ENCODE measurements around the gene RSF1.

Gene RSF1

DNA sequence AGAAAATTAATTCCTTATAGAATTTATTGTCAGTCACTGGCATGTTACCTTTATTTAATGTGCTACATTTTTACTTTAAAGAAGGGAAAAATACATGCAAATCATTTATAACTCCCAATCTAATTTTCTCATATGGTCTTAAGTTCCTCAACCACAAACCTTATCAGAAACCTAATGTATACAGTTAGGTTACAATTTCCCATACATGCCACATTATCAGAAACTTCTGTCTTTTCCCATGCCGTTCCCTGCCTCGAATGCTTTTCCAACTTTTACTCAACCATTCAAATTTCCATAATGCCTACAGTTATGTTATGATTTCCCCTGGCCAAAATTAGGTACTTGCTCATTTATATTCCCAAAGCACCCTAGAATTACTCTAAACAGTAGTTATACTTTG, 13.5 kb downstream of the RSF1 start:
- no peak for DNase-seq

DNA sequence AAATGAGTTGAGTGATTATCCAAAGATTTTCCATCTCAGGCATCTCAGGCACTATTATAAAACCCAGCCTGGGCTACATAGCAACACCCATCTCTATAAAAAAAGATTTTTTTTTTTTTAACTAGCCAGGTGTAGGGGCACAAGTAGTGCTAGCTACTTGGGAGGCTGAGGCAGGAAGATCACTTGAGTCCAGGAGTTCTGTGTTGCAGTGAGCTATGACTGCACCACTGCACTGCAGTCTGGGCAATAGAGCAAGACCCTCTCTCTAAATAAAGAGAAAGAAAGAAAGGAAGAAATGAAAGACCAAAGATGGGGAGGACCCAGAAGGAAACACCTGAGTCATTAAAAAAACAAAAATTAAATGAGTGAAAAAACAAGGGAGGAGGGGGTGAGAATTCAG, 14.1 kb downstream of the RSF1 start:
- no peak for DNase-seq

DNA sequence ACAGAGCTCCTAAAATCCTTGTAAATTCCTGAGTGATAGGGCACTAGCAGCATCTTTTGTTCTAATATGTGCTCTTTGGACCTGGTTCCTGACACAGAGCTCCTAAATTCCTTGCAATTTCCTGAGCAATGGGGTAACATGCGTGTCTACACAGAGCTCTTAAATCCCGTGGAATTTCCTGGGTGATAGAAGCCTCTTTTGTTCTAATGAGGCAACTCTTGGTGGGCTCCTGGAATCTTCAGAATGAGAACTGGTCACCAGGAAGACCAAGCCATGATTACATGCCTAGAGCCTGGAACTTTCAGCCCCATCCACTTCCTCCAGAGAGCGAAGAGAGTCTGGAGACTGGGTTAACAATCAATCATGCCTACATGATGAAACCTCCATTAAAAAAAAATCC, 19.0 kb downstream of the RSF1 start:
- DNase-seq: no peak

DNA sequence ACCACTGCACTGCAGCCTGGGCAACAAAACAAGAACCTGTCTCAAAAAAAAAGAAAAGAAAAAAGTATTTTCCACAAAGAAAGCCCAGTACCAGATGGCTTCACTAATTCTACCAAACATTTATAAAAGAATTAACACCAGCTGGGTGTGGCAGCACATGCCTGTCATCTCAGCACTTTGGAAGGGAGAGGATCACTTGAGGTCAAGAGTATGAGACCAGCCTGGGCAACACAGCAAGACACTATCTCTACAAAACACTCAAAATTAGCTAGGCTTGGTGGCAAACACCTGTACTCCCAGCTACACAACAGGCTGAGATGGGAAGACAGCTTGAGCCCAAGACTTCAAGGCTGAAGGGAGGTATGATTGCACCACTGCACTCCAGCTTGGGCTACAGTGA, 20.1 kb downstream of the RSF1 start:
- DNase-seq: no peak

DNA sequence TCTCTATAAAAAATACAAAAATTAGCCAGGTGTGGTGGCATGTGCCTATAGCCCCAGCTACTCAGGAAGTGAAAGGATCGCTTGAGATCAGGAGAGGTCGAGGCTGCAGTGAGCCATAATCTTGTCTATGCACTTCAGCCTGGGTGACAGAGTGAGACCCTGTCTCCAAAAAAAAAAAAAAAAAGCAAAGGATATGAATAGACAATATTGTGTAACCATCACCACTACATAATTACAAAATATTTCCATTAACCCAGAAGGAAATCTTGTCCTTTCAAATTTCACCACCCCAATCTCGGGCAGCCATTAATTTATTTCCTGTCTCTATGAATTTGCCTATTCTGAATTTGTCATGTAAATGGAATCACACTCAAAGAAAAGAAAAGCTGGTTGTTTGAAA, 21.2 kb downstream of the RSF1 start:
- no peak for DNase-seq

DNA sequence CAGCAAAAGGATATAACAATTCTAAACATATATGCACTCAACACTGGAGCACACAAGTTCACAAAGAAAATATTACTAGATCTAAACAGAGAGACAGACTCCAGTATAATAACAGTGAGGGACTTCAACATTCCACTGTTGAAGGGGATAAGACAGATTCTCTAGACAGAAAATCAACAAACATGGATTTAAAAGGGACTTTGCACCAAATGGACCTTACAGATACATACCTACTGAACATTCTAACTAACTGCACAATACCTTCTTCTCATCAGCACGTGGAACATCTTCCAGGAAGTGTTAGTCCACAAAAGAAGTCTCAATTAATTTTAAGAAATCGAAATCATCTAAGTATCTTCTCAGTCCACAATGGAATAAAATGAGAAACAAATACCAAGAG, 26.6 kb downstream of the RSF1 start:
- no peak for DNase-seq

DNA sequence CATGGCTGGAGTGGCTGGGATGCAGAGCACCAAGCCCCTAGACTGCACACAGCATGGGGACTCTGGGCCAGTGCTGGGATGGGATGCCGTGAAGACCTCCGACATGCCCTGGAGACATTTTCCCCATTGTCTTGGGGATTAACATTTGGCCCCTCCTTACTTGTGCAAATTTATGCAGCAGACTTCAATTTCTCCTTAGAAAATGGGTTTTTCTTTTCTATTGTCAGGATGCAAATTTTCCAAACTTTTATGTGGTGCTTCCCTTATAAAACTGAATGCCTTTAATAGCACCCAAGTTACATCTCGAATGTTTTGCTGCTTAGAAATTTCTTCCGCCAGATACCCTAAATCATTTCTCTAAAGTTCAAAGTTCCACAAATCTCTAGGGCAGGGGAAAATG, 29.2 kb downstream of the RSF1 start:
- no peak for DNase-seq

DNA sequence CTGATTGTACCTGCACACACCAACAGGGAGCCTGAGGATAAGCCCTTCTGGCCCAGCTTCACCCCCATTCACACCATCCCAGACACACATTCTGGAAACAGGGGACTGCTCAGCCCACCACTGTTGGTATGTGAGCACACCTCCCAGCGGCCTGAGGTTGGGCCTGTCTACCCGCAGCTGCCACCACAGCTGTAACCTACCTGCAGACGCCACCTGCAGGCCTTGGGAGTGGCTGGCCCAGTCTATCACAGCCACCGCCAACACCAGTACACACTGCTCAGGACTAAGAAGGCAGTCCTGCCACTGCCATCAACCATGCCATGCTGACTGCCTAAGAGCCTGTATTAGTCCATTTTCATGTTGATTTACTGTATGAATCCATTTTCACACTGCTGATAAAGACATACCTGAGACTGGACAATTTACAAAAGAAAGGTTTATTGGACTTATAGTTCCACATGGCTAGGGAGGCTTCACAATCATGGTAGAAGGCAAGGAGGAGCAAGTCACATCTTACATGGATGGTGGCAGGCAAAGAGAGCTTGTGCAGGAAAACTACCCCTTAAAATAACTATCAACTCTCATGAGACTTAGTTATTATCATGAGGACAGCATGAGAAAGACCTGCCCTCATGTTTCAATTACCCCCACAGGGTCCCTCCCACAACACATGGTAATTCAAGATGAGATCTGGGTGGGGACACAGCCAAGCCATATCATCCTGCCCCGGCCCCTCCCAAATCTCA, 30.6 kb downstream of the RSF1 start:
- no peak for DNase-seq

DNA sequence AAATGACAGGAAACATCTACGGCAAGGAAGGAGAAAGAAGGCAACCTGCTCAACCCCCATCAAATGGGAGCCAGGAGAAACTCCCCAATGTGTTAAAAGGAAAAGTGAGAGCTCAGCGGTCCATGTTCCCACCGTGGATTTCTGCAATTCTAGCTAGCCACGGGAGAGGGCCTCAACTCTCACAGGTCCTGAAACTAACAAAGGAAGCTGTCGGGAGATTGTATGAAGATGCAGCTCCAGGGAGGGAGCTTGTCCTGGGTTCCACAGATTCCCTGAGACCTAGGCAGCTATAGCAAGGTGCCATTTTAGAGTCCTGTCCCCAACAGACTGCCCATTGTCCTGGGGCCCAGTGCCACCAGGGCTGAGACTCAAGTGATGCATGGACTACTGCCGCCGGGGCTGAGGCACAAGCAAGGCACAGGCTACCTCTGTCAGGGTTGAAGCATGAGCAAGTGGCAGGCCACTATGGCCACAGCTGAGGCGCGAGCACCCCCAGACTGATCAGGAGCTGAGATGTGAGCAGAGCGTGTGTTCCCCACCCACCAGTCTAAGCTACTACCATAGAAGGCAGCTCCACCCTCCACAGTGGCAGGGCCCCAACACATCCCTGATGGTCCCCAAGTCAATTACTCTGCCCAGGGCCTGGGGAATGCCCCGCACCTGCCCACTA, 31.3 kb downstream of the RSF1 start:
- DNase-seq: no peak

DNA sequence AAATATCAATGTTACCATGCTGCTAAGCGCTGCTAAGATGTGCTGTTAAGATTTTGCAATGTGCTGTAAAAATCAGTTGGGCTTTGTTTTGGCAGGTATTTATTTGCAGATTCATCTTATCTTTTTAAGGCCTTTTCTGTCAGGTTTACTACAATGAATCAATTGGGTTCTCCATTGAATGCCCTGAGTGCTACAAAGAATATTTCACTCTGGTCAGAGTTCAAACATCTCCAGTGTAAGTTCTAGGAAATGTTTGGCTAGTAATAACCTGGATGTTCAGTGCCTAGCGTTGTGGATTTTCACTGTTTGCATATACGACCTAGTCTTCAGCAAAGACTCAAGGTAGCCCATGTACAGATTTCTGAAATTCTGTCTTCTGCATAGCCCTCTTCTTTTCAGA, 36.0 kb downstream of the RSF1 start:
- no peak for DNase-seq

DNA sequence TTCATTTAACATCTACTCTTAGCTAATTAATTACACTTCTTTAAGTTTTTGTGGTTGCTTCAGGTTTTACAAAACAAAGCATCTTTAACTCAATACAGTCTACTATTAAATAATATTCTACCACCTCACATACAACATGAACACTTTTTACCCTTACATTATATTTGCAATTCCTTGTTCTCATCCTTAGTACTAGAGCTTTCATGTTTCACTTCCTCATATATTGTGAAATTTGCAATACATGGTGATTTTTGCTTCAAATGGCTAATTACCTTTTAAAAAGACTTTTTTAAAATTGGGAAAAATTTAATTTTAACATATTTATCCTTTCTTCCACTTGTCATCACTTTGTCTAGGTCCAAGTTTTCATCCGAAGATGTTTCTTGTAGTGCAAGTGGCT, 37.5 kb downstream of the RSF1 start:
- DNase-seq: no peak

DNA sequence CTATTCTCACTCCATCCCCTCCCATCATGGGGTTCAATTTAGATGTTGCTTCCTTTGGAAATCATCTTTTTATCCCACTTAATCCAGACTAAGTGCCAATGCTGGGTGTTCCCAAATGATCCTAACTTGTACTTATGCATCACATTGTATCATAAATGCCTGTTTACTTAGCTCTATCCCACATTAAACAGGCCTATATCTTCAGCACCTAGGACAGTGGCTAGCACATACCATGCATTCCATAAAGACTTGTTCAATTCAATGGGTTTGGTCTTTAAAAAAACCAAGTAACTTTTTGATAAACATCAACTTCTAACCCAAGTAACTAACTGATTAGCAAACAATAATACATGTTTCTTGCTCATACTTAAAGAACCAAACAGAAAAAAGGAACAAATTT, 40.6 kb downstream of the RSF1 start:
- no peak for DNase-seq

DNA sequence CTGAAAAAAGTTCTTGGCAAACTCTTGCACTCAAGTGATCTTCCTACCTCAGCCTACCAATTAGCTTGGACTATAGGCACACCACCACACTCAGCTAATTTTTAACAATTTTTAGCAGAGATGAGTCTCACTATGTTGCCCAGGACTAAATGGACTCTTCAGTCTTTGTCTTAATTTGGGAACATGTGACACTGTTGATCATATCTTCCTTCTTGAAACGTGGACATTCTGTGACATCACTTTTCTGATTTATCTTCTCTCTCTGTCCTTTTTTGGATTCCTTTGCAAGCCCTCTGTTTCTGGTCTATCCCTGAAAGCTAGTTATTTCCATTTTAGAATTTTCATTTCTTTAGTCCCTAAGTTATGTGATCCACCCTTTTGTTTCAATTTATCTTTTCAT, 42.0 kb downstream of the RSF1 start:
- no peak for DNase-seq

DNA sequence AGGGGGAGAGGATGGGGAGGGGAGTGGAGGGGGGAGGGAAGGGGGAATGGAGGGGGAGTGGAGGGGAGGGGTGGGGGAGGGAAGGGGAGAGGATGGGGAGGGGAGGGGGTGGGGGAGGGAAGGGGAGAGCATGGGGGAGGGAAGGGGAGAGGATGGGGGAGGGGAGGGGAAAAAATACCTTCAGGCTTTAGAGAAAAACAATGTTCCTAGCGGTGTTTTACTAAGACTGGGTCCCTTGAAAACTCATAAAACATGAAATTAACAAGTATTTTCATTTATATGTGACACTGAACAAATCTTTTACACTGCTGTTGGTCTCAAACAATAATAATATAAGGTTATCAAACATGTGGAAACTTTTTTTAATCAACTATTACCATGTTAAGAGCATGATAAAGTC, 42.4 kb downstream of the RSF1 start:
- no peak for DNase-seq

DNA sequence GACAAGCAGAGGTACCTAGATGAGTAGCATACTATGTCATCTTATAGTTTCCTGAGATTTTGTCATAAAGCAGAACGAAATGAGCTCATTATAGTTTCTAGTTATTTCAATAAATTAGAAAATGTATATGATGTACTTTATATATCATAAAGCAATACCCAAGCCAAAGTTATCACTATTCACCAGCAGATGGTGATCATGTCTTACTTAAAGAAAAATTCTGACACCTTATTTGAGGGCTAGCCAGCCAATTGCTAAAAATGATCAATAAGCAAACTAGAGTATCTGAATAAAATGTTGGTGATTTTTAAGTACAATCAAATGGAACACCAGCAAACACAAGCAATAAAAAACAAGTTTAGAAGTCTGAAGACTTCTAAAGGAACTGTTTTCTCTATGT, 44.1 kb downstream of the RSF1 start:
- peak; percentile 52 for DNase-seq

DNA sequence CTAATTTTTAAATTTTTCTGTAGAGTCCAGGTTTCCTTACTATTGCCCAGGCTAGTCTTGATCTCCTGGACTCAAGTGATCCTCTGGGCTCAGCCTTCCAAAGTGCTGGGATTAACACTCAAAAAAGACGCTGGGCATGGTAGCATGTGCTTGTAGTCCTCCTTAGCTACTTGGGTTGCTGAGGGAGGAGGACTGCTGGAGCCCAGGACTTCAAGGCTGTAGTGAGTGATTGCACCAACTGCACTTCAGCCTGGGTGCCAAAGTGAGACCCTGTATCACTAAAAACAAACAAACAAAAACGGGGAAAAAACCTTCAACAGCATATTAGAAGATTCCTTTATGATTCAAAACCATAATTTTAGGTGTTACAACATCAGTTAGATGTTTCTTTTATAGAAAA, 44.6 kb downstream of the RSF1 start:
- no peak for DNase-seq

DNA sequence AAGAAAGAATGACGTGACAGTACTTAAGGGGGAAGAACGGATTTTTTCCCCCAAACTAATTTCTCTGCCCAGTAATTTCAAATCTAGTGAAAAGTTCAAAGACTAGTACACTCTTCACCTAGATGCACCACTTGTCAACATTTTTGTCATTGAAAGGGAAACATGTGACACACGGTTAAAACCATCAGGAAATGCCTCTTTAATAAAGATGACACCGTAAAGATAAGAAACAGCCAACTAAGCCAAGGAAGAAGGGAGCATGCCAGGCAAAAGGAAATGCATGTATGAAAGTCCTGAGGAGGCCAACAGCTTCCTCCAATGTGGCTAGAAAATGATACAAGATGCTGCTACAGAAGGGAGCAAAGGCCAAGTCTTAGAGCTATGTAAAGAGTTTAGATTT, 49.4 kb downstream of the RSF1 start:
- no peak for DNase-seq

DNA sequence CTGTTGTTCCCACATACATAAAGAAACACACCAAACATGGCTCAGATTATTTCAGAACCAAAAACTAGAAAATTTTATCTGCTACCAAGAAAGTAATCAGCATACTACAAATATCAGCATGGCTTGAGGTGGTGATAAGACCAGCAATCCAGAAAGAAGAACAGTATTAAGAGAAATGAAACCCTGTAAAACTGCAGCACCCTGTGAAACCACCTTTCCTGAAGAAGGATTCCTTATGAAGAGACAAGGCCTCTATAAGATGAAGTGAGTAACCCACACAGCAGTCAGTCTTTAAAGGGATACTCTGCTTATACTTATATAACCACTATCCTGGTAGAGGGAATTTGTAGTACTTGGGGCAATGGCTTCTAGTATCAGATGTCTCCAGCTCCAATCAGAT, 49.9 kb downstream of the RSF1 start:
- DNase-seq: no peak

DNA sequence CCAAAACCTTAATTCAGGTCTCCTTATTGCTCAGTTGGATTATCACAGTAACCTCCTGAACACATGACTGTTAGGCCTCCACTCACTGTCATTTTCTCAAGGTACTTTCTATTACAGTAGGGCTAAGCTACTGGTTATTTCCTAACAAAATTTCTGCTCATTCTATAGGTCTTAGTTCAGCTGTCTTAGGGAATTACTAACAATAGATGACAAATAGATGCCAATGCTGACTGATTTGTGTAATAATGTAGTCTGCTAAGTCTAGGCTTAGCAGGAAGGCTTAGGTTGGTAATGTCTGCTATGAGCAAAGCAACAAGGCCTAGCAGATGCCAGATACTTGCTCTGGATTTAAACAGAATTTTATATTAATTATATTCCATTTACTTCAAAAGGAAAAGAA, 58.1 kb downstream of the RSF1 start:
- DNase-seq: no peak

DNA sequence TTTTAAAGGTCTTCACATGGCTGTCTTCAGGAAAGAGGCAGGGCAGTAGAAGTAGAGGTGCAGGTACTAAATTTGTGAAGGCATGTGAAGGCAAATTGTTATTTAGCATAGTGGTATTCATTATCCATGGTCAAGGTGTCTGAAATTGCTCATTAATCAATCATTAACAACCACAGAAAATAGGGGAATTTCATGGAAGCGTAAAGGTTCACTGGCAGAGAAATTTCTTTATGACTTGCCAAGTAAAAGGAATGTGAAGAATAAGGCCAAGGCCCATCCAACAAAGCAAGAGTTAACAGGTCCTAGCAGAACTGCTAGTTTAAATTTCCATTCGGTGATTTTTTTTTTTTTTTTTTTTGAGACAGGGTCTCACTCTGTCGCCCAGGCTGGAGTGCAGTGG, 59.0 kb downstream of the RSF1 start:
- no peak for DNase-seq

DNA sequence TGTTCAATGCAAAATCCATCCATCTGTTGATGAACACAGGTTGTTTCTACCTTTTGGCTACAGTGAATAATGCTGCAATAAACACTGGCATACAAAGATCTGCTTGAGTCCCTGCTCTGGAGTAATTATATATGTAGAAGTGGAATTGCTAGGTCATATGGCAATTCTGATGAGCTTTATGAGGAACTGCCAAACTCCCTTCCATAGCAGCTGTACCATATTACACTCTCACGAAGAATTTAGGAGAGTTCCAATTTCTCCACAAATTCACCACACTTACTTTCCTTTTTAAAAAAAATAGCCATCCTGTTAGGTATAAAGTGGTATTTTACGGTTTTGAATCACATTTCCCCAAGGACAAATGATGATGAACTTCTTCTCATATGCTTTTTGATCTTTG, 62.2 kb downstream of the RSF1 start:
- no peak for DNase-seq

DNA sequence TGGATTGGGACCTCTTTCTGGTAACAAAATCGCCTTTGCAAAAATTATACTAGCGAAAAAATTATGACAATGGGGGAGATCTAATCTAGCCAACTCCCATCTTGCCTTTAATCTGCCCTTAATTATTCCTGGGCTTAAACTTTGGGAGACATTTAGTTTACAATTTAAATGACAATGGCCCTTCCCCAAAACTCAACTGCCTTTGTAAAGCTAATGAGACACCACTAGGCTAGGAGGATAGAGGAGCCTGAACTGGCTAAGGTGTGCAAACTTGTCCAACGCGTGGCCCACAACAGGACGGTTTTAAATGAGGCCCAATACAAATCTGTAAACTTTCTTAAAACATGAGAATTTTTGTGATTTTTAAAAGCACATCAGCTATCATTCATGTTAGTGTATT, 67.3 kb downstream of the RSF1 start:
- no peak for DNase-seq

DNA sequence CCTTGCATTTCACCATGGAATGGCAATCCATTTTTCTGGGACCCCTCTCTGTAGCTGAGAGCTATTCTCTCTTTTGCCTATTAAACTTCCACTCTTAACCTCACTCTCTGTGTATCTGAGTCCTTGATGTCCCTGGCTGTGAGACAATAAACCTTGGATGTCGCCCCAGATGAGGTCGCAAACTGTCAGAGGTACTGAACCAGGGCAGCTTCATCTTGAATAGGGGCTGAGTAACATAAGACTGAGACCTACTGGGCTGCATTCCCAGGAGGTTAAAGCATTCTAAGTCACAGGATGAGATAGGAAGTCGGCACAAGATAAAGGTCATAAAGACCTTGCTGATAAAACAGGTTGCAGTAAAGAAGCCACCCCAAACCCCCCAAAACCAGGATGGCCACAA, 68.0 kb downstream of the RSF1 start:
- no peak for DNase-seq

DNA sequence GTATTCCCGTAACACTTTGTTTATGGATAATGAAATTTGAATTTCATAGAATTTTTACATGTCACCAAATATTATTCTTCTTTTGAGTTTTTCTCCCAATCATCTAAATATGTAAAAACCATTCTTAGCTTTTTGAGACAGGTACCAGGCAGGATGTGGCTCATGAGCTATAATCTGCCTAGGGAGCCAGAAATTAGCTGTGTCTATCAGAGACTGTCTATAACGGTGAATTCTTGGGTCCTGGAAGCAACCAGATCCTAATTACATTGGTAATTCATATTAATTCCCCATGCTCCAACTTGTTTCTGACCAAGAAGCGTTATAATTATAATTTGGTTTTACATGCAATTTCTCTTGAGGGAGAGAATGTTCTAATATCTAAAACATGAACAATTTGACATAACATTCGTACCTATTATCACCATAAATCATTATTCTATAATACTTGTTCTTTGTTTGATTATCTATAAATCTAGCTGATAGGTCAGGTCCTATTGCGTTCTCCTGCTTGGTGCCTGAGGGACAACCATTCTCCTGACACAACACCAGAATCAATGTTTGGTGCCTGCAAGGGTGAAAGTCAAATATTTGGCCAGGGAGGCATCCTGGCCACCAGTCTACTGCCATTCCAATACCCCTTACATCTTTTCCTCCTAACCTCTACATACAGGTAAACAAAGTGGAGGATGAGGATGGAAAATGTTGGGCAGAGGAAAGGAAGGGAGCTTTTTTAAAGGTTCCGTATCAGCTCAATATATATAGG, 69.9 kb downstream of the RSF1 start:
- DNase-seq: no peak
